GM10847 (cell line): ENCODE data around the gene PIK3R3.

Source experiments
- POLR2A ChIP-seq: IDR thresholded peaks from 2 replicates; pipeline ENCODE4 v1.6.1; 2011; ENCODE audit not compliant: insufficient read length; ENCODE audit errors: extremely low read depth

The PIK3R3 gene

DNA sequence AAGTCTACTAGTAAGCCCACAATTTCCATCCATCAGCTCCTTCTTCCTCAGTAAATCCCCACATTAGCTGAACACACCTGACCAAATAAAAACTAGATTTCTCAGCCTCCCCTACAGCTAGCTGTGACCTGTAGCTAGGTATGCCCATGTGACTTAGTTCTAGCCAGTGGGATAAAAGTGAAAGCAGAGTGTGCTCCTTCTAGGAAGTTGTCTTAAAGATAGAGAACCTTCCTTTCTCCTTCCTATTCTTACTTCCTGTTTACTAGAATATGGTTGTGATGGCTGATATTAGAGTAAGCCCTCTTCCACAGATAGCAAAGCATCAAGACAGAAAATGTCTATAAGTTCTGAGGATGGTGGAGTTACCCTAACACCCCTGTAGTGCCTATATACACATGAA, 67.0 kb downstream of the PIK3R3 start:
- TF ChIP-seq POLR2A, result no peak

DNA sequence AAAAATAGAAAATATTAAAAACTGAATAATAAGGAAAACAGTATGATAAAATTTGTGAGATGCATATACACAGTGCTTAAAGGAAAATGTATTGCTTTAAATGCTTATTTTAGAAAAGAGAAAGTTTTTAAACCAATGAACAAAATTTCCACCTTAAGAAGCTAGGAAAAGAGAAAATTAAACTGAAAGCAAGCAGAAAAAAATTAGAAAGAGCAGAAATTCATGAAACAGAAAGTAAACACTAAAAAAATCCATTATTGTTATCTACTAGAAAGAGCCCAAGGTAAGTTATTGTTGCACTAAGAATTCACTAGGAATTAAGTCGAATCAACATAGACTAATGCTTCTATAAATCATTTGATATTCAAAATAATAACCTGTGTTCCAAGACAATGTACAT, 67.7 kb downstream of the PIK3R3 start:
- TF ChIP-seq POLR2A, result no peak

GRCh38 chr1:46062651-46063319, 69.6 kb downstream of the PIK3R3 start:
- TF ChIP-seq POLR2A, result no peak

DNA sequence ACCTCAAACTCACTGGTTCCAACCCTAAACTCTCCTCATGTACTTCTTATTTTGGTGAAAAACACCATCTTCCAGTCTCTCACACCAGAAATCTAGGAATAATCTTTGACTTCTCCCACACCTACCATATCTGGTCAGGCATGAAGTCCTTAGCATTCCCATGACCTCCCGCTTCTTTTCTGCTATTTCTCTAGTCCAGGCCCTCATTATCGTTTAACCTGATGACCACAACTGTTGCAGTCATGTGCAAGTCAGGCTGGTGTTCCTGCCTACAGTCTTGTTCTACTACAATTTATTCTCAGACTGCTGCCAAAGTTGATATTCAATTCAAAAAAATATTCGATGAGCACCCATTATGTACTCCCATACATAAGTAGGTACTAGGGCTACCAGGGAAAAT, 71.3 kb downstream of the PIK3R3 start:
- no peak for TF ChIP-seq POLR2A

DNA sequence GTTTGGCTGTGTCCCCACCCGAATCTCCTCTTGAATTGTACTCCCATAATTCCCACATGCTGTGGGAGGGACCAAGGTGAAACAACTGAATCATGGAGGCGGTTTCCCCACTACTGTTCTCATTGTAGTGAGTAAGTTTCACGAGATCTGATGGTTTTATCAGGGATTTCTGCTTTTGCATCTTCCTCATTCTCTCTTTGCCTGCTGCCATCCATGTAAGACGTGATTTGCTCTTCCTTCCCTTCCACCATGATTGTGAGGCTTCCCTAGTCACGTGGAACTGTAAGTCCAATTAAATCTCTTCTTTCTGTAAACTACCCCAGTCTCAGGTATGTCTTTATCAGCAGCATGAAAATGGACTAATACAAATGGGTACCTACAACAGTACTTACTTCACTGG, 73.5 kb downstream of the PIK3R3 start:
- no peak for TF ChIP-seq POLR2A

GRCh38 chr1:46057781-46058180, 74.6 kb downstream of the PIK3R3 start:
- no peak for TF ChIP-seq POLR2A

GRCh38 chr1:46056325-46056724, 76.1 kb downstream of the PIK3R3 start:
- no peak for TF ChIP-seq POLR2A

DNA sequence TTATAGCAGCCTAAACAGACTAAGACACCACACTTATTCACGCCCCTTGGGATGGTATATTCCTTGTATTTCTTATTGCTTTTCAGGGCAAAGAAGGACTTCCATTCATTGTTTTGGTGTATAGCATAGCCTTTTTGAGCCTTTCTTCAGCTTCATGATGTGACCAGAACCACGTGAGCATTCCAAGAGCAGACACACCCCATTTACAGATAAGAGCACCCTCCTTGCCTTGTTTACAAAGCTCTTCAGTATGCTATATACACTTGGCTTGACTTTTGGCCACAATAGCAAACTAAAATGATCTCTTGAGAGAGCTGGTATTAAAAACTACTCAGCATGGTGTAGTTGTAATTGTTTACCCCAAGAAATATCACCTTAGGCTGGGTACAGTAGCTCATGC, 78.7 kb downstream of the PIK3R3 start:
- TF ChIP-seq POLR2A, result no peak

GRCh38 chr1:46044116-46044515, 88.3 kb downstream of the PIK3R3 start:
- no peak for TF ChIP-seq POLR2A

GRCh38 chr1:46043458-46044017, 88.9 kb downstream of the PIK3R3 start:
- no peak for TF ChIP-seq POLR2A

GRCh38 chr1:46041974-46042373, 90.5 kb downstream of the PIK3R3 start:
- no peak for TF ChIP-seq POLR2A

DNA sequence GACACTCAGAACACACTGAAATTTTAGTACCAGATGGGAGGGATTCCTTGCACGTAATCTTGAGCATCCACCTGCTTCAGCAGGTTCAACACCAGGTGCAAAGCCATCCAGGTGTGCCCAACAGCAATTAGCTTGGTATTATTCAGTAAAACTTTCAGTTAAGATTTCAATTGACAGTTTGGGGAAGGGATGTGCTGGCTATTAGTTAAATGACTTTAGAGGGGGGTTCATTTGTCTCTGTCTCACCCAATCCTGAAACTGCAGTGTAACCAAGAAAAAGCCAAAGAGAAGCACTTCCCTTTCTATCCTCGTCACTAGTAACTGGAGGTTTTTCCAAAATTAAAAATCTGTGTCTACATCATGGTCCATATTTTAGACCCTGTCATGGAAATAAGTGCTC, 90.9 kb downstream of the PIK3R3 start:
- no peak for TF ChIP-seq POLR2A

GRCh38 chr1:46039571-46040052, 92.8 kb downstream of the PIK3R3 start:
- TF ChIP-seq POLR2A, result no peak

- TF ChIP-seq POLR2A, result no peak
Observed at GRCh38 chr1:46036894-46037839, 95.3 kb downstream of the PIK3R3 start.

- TF ChIP-seq POLR2A, result no peak
Observed at GRCh38 chr1:46034601-46035516, 97.6 kb downstream of the PIK3R3 start.
